ENCODE results near the gene UBE2E3.
"Not testable (repeated sequence)": the region's sequence is repeated elsewhere in the genome, so short reads cannot be mapped to it uniquely, and the experiment has no call there.

UBE2E3 gene

DNA sequence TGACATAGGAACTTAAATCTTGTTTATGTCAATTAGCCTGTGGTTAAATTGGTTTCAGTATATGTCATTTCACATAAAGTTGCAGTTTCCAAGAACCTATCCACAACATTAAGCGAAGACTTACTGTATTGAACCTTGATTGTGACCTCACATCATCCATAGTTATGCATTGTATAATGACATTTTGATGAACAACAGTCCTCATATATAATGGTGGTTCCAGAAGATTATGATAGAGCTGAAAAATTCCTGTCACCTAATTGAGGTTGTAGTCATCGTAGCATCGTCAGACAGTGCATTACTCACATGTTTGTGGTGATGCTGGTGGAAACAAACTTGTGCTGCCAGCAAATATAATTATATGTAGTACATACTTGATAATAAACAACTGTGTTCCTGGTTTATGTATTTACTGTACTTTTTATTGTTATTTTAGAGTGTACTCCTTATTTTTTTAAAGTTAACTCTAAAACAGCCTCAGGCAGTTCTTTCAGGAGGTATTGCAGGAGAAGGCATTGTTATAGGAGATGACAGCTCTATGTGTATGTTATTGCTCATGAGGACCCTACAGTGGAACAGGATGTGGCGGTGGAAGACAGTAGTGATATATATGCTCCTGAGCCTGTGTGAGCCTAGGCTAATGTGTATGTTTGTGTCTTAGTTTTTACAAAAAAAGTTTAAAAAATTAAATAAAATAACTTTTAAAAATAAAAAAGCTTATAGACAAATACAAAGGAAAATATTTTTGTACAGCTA lies 56.6 kb downstream of the UBE2E3 start:
- DNase-seq, result peak; percentile 7

DNA sequence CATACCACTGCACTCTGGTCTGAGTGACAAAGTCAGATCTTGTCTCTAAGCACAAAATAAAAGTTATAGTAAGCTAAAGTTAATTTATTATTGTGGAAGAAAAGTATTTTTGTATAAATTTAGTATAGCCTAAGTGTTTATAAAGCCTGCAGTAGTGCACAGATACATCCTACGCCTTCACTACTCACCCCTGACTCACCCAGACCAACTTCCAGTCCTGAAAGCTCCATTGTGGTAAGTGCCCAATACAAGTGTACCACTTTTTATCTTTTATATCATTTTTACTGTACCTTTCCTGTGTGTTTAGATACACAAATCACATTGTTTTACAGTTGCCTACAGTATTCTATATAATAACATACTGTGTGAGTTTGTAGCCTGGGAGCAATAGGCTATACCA lies 57.5 kb downstream of the UBE2E3 start:
- DNase-seq, result no peak

DNA sequence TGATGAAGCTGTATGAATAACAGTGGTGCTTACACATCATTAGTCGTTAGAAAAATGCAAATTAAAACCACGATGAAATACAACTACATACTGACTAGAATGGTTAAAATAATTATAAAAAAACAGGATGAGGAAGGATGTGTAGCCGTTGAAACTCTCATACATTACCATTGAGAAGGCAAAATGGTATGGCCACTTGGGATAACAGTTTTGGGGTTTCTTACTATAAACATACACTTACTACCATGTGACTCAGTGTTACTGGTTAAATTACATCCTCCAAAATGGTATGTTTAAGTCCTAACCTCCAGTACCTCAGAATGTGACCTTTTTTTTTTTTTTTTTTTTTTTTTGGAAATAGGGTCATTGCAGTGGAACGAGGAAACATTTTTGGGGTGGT lies 58.4 kb downstream of the UBE2E3 start:
- DNase-seq, result no peak

DNA sequence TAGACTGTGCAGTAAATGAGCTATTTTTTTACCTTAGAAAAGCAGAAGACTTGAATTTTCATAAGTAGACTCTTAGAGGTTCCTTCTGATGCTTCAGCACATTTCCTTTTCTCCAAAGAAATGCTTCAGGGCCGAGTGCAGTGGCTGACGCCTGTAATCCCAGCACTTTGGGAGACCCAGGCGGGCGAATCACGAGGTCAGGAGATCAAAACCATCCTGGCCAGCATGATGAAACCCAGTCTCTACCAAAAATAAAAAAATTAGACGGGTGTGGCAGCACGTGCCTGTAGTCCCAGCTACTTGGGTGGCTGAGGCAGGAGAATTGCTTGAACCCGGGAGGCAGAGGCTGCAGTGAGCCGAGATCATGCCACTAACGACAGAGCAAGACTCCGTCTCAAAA lies 60.4 kb downstream of the UBE2E3 start:
- not testable (repeated sequence) for DNase-seq

DNA sequence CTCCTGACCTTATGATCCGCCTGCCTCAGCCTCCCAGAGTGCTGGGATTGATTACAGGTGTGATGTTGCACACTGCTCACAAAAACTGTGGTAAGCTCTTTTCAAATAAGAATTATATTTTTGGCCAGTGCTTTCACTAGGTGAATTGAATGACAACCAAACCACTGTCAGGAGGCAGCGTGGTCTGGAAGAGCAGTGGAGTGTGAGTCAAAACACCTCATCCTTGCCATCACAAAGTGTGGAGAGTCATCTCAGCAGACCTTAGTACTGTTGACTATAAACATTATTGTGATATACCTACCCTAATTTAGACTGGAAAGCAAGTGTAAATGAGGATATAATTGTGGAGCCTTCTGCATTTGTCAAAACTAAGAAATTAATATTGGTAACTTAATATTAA lies 61.3 kb downstream of the UBE2E3 start:
- DNase-seq, result peak; percentile 71

DNA sequence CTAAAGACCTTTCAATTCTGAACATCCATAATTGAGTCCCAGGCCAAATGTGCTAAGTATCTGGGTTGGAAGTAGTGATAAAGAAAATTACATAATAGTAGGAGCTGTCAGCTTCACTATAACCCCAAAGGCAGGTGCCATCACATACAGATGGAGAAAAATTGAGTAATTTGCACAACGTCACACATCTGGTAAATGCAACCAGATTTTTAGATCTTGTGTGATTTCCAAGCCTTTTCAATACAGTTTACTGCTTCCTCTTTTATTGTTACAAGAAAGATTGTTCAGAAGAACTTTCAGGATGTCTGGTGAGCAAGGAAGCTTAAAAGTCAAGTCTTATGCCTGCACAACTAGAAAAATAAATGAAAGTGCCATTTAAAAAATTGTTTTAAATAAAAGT lies 62.3 kb downstream of the UBE2E3 start:
- DNase-seq, result no peak

DNA sequence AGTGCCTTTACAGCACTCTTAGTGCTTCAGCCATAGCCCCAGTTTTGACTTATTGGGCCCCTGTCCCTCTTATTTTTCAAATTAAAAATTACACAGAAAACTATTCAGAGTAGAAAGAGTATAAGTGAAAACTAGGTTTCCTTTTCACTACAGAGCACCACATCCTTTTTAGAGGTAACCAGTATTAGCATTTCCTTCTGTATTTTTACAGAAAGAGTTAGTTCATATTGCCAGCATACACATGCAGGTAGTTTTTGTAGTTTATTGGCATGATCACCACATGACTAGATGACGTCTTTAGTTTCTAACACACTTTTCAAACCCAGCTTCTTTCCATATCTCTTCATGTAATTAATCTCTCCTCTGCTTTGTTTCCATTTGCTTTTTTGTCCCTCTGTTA lies 66.4 kb downstream of the UBE2E3 start:
- DNase-seq, result no peak

DNA sequence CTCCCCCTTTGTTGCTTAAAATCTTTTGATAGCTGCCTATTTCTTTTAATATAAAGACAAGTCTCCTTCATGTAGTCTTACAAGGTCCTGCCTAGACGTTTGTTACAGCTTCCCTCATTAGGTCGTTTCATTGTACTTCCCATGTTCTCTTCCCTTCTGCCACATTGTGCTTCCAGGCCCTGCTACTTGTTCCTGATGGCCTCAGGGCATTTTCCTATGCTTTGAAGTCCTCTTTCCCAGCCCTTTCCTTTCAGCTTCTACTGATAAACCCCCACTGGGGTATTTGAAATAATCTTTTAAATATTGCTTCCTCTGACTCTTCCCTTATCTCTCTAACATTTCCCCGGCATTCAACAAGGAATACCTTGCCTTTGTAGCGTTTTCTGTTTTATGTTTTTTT lies 67.4 kb downstream of the UBE2E3 start:
- peak; percentile 60 for DNase-seq

DNA sequence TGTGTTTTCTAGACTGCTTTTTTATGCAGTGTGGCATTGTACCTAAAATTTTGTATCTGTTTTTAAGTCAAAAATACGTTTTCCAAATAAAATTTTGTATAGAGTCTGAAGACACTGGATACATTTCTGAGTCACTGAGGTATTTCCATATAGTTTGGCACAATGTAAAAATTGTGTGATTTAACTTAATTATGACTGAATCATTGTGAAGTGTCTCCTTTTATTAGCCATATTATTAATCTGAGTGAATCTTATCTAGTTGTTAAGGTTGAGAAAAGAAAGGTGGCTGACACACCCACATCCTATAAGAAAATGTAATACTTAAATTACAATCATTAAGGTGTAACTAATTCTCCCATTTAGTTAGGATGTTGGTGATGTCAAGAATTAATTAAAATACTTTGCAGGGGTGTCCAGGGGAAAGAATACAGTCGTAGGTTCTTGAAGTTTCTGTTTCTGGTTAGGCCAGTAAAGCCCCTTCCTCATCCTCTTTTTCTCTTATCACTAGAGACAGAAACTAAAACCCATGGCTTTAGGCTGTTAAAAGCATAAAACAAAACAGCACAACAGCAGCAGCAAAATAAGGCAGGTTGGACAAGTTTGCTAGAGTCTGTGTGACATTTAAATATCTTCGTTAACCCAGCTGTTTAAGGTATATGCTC lies 71.6 kb downstream of the UBE2E3 start:
- no peak for DNase-seq

DNA sequence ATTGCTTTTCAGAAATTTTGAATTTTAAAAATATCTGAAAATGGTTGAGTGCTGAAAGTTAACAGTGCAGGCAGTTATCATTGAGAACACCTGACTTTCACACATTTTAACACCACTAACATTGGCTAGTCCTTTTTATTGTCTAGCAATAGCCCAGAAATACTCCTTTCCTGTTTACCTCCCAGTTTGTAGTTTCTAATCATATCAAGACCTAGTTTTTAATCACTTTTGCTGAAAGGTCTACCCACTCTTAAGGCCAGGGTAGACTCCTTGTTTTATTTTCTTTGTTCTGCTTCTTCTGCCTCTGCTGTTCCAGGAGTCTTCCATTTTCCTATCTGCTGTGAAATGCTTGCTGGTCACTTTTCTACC lies 72.1 kb downstream of the UBE2E3 start:
- no peak for DNase-seq

DNA sequence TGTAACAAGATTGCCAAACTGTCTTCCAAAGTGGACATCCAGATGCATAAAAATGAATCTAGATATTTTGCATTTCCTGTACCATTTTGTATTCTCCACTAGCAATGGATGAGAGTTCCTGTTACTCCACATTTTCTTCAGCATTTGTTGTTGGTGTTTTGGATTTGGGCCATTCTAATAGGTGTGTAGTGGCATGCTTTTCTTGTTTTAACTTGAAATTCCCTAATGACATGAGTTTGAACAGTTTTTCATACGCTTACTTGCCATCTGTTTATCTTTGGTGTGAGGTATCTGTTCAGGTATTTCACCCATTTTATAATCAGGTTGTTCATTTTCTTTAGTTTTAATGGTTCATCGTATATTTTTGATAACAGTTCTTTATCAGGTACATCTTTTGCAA lies 73.9 kb downstream of the UBE2E3 start:
- DNase-seq, result no peak

DNA sequence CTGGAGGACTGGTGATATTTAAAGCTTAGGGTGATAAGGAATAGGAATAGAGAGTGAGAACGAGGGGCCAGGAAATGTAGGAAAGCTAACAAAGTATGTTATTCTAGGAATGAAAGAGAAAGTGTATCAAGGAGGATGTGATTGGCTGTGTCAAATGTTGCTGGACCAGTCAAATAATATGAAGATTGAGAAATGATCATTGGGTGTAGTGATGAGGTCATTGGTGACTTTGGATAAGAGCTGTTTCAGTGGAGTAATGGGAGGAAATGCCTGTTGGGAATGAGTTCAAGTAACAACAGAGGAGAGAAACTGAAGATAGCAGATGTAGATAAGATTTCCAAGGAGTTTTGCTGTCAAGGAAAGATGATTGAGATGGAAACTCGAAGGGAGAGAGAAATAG lies 74.4 kb downstream of the UBE2E3 start:
- DNase-seq, result no peak

DNA sequence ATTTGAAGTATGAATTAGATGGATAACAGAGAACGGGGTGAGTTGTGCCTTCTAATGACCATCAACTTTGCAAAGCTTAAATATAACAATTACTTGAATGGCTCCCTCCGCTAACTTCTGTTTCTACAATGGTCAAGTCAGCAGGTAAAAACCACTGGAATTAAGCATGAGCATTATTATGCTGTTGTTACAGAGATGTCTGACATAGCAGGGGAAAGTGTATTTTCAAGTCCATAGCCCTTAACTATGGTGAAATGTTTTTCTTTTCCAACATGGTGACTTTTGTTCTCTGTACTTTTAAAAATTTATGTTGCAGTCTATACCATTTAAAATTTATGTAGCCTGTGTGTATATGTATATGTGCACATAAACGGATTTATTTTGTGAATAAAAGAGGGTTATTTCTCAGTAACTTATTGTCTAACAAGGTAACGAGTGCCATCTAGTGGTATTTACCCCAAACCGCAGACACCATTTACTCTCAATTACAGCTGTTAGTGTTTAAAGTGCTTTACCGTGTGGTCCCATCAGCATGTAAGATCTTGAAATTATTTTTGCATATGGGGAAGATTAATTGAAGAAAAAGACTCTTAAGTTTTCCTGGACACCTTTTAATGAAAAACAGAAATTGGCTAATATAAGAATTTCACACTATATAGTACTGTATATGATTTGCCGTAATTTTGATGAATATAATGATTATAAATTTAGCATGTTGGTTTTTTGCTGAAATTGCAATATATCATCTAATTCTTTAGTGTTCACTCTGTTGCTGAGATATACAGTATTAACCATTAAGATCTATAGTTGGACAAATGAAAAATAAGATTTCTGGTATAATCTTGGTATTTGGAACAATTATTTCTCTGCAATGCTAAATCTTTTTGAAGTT lies 78.2 kb downstream of the UBE2E3 start:
- peak; percentile 50 for DNase-seq

DNA sequence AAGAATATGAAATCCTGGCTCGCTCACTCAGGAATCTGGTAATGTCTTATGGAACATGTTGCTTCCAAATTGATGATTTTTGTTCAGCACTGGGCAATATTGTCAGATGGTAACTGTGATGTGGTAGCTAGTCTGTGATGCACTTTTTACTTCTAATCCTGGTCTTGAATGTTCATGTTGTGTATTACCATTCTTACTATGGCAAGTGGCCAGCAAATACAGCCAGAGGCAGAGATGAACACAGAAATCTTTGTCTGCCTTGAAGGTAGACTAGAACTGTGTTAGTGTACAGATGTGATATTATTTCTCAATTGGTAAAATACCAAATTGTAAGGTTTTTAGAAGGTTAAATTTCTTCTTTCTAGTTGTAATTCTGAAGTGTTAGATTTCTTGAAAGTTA lies 83.3 kb downstream of the UBE2E3 start:
- DNase-seq, result peak; percentile 3

DNA sequence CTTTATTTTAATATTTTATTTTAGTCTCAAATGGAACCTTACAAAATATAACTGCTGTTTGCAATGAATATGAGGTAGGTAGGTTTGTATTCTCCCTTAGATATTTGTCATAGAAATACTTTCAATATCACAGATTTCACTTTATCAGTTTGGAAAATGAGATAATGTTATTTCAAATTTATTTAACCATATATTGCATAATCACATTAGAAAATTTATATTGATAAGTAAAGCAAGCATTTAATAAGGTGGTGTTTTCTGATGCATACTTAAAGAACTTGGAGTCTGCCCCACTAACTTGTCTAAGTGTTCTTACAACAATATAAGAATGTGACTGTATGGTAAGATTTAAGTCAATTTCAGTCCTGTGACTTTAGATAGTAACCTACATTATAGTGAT lies 85.1 kb downstream of the UBE2E3 start:
- DNase-seq, result no peak

DNA sequence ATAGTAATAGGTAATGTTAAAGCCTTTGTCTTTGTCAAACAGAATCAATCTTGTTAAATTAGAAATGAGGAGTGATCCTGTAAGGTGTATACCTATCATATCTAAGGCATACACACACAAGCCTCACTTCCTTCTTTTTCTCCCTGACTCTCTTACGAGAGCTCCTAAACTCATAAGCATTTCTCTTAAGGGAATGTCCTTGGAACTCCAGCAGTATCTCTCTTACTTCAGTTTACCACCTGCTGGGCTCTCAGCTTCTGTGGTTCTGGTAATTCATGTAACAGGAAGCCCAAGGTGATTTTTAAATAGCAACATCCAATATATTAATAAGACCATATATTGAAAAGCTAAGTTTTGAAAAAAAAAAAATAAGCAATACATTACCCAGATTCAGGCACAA lies 85.9 kb downstream of the UBE2E3 start:
- DNase-seq, result peak; percentile 23

DNA sequence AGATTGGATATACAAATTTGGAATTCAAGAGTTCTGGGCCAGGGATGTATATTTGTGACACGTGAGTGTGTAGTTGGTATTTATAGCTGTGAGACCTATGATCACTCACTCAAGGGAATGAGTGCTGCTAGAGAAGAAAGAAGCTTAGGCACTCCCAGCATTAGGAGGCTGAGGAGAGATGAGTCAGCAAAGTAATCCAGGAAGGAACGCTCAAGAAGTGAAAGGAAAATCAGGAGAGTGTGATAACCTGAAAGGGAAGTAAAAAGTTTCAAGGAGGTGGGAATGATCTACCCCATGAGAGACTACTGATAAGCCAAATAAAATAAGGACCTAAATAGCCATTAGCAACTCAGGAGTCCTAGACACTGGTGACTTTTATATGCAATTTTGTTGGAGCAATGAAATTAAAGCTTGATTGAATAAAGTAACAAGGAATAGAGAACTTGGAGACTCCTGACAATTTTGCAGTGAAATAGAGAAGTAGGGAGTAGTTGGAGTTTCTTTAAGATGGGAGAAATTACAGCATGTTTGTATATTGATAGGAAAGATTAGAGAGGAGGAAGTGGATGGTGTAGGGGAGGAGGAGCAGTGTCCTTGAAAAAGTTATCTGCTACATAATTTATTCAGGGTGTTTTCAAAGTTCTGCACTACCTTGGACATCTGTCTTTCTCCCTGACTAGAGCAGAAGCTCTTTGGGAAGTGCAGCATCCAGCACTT lies 89.9 kb downstream of the UBE2E3 start:
- no peak for DNase-seq

DNA sequence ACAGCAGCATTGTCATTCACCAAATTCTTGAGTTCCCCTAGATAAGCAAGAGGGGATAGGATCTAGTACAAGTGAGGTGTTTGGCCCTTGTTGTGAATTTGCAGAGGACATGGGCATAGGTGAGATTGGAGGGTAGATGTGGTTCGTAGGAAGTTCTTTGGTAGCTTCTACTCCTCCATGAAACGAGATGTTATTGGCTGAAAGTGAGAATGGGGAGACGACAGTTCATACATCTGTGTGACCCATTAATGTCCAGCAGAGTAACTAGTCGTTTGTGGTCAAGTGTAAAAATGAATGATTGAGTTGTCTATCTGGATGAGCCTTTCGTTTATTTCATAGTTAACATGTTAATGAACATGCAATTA lies 90.4 kb downstream of the UBE2E3 start:
- no peak for DNase-seq

DNA sequence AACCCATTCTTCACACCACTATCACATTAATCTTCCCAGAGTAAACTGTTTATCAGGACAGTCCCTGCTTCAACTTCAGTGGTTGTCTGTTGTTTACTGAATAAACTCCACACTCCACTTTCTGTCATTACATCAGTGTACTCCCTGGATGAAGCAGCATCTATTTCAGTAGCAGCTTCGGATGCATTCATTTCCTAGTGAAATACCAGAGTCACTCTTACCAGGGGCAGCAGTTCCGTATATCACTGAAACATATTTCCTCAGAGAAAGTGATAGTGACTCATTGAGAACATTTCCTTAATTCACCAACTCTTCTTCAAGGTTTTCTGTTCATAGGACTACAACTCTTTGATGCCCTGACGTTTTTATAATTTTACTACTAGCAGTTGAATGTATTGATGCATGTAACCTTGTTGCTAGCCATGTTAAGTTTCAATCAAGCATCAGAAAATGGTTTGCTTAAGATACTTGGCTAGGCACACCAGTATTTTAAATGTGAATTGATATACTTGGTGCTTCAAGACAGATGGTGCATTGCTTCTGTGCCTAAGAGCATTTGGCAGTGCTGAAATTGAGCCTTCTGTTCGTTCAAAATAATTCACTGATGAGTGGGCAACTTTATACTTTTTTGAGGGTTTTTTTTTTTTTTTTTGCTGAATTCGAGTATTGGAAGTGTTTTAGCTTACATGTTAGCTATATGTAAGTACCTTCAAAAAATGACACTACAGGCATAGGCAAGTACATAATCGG lies 92.3 kb downstream of the UBE2E3 start:
- no peak for DNase-seq

DNA sequence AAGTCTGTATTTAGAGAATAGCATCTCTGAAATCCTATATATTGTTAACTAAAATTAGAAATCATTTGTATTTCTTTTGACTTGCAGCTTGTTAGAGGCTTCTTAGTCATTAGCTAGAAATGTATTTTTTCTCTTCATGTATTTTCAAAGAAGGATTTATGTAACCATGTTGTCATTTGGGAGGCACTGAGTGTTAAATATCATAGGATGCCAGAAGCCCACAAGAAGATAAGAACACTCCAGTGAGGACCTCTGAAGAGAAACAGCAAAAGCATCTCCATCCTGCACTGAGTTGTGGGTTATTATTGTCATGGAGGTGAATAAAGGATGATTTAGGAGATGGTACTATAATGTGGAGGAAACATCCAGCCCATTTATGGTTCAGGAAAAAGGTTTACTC lies 93.5 kb downstream of the UBE2E3 start:
- no peak for DNase-seq

DNA sequence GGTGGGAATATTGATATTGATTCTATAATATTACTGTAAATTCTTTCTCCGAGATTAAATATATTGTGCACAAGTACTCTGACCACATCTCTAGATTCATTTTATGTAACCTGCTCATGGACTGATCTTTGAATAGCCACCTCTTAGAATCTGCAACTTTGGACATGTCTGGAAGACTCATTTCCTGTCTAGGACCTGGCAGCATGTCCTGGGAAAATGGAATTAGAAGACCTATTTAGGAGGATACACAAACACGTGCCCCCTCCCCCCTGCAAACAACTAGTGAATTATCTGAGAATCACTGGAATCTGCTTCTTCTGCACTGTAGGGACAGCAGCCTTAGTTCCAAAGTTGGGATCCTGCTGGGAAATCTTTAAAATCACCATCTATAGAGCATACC lies 94.1 kb downstream of the UBE2E3 start:
- DNase-seq, result peak; percentile 2

DNA sequence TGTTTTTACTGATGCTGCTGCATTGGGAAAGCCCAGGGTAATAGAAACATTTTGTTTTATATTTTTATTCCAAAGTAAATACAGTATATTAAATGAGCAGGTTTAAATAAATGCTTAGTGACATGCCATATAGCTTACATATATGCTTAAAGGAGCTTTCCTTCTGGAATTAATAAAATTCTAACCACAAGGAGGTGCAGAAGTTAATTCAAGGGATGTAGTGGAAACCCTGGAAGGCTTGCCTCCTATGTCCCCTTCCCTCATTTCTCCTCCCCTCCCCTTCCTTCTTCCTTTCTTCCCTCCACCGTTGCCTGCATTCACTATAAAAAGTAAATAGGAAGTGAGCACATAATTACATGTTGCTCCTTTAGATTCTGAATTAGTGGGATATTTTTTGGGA lies 96.3 kb downstream of the UBE2E3 start:
- DNase-seq, result peak; percentile 47

Data from NCI-H69 (cell line).